HT1080 (cell line): Measurements from ENCODE around the gene MYO7A. TPM values are rescaled to one million over a fixed set of nuclear protein-coding genes. Genes with fewer than 3 reads are reported as not detected.
A peak's percentile ranks its signal among the peaks of the same experiment; 100 is the strongest.

ENCODE experiments used
- DNase-seq: peaks from one replicate; pipeline ENCODE4 v3.0.0-alpha.2; 2015; ENCODE audit warnings: low read depth
- total RNA-seq: library from RNA; depleted of rRNA; stranded (reverse); fragments of >200 nt; shearing (Covaris generic); gene quantifications from 2 replicates; pipeline ENCODE4 v1.2.3, GENCODE V29; 2014

Gene MYO7A
- total RNA-seq, 1 experiment from 2014 or later, result 0.51 TPM

GRCh38 chr11:77111277-77111676 lies 16.8 kb upstream of the MYO7A start:
- DNase-seq, result no peak

- no peak for DNase-seq
Measured at GRCh38 chr11:77111946-77112345, 16.1 kb upstream of the MYO7A start.

GRCh38 chr11:77112641-77113381 lies 15.2 kb upstream of the MYO7A start:
- DNase-seq, result no peak

GRCh38 chr11:77113382-77114088 lies 14.5 kb upstream of the MYO7A start:
- DNase-seq, result peak; percentile 11

GRCh38 chr11:77114089-77114463 lies 14.0 kb upstream of the MYO7A start:
- DNase-seq, result no peak

- DNase-seq, result no peak
Measured at GRCh38 chr11:77115181-77115611, 12.8 kb upstream of the MYO7A start.

GRCh38 chr11:77115956-77116355 lies 12.1 kb upstream of the MYO7A start:
- no peak for DNase-seq

GRCh38 chr11:77117492-77117891 lies 10.6 kb upstream of the MYO7A start:
- no peak for DNase-seq

- no peak for DNase-seq
Measured at GRCh38 chr11:77118086-77118485, 10.0 kb upstream of the MYO7A start.

GRCh38 chr11:77118971-77119370 lies 9.1 kb upstream of the MYO7A start:
- no peak for DNase-seq

- DNase-seq, result no peak
Measured at GRCh38 chr11:77119531-77119936, 8.5 kb upstream of the MYO7A start.

- DNase-seq, result no peak
Measured at GRCh38 chr11:77120571-77120970, 7.5 kb upstream of the MYO7A start.

- no peak for DNase-seq
Measured at GRCh38 chr11:77121096-77121640, 6.9 kb upstream of the MYO7A start.

- no peak for DNase-seq
Measured at GRCh38 chr11:77121876-77122575, 6.0 kb upstream of the MYO7A start.

GRCh38 chr11:77122576-77123212 lies 5.4 kb upstream of the MYO7A start:
- no peak for DNase-seq

GRCh38 chr11:77123591-77123990 lies 4.5 kb upstream of the MYO7A start:
- no peak for DNase-seq

- no peak for DNase-seq
Measured at GRCh38 chr11:77124041-77124440, 4.0 kb upstream of the MYO7A start.

GRCh38 chr11:77124488-77124887 lies 3.6 kb upstream of the MYO7A start:
- DNase-seq, result no peak

- no peak for DNase-seq
Measured at GRCh38 chr11:77125191-77125590, 2.9 kb upstream of the MYO7A start.

GRCh38 chr11:77125695-77126094 lies 2.4 kb upstream of the MYO7A start:
- no peak for DNase-seq

GRCh38 chr11:77126156-77126775 lies 1.8 kb upstream of the MYO7A start:
- no peak for DNase-seq
